ENCODE results near the gene APOB.
"Not testable (repeated sequence)": the region's sequence is repeated elsewhere in the genome, so short reads cannot be mapped to it uniquely, and the experiment has no call there.

The APOB gene

DNA sequence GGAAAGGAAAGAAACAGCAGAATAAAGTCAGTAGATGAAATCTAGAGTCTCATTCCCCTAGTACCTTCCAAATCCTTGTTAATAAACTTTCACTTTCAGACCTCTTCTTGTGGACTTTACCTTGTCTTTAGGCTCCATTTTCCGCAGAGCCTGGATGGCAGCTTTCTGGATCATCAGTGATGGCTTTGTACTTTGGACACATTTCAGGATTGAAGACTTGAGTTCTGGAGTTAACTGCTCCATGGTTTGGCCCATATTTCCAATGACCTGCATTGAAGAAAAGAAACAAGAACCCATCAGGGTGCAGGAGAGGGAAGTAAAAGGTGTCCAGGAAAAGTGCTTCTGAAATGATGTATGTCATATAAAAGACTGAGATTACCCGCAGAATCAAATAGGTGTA is 14.4 kb downstream of the APOB start:
- H3K4me1 Mint-ChIP-seq = no peaks in the 10 kb centered on the region
- ATAC-seq (no peak), DNase-seq (ENCODE audit: low spot score in 2 of 2) (no peak)
- no peaks in the 10 kb centered on the region for H3K36me3 Mint-ChIP-seq
- no peaks in the 10 kb centered on the region for H3K9me3 Mint-ChIP-seq
- no peak overlapping the region for H3K4me3 Mint-ChIP-seq
- no peak overlapping the region for H3K27ac Mint-ChIP-seq

DNA sequence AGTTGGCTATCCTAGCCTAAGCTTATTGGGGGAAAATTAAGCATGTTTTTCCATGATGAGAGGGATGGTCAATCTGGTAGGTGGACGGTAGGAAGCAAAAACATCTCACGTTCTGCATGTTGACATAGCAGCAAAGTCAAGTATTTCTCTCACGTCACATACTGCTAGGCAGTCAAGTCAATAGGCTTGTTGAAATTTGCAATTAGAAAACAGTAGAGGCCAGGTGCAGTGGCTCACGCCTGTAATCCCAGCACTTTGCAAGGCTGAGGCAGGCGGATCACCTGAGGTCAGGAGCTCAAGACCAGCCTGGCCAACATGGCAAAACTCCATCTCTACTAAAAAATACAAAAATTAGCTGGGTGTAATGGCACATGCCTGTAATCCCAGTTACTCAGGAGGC is 14.9 kb downstream of the APOB start:
- not testable (repeated sequence) for H3K36me3 Mint-ChIP-seq, H3K9me3 Mint-ChIP-seq, H3K27ac Mint-ChIP-seq

DNA sequence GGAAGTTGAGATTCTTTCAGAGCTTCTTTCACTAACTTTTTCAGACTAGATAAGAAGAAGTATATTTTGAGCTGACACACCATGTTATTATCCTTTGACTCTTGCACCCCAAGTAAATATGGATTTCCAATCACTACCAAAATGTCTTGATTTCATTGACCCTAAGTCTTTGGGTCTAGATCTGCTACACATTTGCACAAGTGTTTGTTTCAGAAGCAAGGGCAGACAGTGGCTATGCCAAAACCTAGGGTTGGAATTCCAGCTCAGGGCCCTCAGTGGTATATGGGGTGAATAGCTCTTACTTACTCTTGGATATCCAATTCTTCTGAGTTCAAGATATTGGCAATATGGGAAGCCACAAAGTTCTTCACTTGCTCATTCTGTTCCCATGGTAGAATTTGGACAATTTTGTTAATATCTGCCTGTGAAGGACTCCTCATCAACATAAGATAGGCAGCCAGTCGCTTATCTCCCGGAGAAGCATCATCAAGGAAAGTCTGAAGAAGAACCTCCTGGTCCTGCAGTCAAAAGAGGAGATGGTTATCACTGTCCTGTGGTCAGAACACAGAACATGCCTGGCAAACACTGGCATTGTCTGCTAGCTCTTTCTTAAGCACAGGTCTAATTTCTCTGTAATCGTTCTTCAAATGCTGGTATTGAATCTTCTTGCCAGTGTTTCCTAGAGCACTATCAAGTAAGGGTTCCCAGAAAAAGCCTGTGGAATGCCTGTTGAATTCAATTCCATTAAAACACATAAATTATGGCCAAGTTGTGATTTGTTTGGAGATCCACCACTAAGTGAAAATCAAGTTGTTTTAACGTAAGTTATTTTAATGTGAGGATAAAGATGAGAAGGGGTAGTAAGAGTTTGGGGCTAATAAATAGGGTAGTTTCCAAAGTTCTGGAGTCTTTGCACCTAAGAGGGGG is 15.6 kb downstream of the APOB start:
- H3K27ac Mint-ChIP-seq = no peak overlapping the region

More for the DNA sequence above, 14.9 kb downstream of the APOB start:
- H3K4me1 Mint-ChIP-seq; DNase-seq (ENCODE audit: low spot score in 2 of 2); H3K4me3 Mint-ChIP-seq; ATAC-seq: not testable (repeated sequence)

DNA sequence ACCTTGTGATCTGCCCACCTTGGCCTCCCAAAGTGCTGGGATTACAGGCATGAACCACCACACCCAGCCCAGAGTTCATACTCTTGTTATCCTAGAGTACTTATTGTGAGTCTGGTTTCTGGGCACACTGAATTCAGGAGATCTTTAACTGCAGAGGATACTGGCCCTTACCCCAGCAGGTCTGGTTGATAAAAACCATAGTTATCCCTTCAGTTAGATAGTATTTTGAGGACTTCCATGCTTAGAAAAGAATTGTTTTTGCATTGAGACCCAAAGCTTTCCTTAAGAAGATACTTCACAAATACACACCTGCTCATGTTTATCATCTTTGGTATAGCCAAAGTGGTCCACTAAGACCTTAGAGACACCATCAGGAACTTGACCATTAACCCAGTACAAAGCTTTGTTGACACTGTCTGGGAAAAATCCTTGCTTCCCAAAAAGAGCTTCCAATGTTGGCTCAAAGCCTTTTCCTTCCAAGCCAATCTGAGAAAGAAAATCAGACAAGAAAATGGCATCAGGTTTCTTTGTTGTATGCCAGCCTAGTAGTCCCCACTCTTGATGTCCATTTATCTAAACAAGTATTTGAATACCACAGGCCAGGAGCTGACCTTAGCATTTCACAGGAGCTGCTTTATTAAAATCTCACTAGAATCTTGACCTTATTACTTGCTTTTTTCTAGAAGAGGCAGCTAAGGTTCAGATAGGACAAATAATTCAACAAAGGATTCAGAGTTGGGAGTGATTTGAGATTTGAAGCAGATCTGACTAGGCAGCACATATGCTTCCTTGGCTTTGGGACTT is 17.2 kb downstream of the APOB start:
- no peaks in the 10 kb centered on the region for H3K4me1 Mint-ChIP-seq
- no peaks in the 10 kb centered on the region for H3K9me3 Mint-ChIP-seq
- no peak for DNase-seq (ENCODE audit: low spot score in 2 of 2)
- no peak overlapping the region for H3K4me3 Mint-ChIP-seq
- ATAC-seq = no peak
- H3K36me3 Mint-ChIP-seq = no peaks in the 10 kb centered on the region
- no peak overlapping the region for H3K27ac Mint-ChIP-seq

More for the DNA sequence above, 15.6 kb downstream of the APOB start:
- Mint-ChIP-seq H3K36me3 (no peaks in the 10 kb centered on the region), H3K4me1 (no peaks in the 10 kb centered on the region), H3K9me3 (no peaks in the 10 kb centered on the region), H3K4me3 (no peak overlapping the region)
- ATAC-seq = no peak
- no peak for DNase-seq (ENCODE audit: low spot score in 2 of 2)

DNA sequence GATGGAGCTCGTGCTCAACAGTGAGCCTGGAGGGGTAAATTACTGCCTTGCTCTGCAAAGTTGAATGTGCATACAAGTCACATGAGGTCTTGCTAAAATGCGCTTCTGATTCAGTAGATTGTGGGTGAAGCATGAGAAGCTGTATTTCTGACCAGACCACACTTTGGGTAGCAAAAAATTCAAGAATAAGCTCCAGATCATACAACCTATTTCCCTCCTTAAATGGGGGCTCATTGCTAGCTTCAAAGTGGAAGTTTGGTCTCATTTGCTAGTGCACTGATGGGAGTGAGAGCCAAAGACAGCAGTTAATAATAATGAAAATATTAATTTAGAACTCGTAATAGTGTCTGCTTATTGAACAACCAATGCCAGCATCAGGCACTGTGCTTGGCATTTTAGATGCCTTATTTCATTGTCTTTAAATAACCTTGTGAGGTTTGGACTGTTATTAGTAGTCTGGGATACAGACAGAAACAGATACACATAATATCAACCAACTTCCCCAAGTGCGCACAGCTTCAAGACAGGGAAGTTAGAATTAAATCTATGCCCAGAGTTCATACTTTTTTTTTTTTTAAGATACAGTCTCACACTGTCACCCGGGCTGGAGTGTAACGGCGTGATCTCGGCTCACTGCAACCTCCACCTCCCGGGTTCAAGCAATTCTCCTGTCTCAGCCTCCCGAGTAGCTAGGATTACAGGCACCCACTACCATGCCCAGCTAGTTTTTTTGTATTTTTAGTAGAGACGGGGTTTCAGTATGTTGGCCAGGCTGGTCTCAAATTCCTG is 18.0 kb downstream of the APOB start:
- H3K9me3 Mint-ChIP-seq = no peaks in the 10 kb centered on the region
- H3K27ac Mint-ChIP-seq = no peak overlapping the region

DNA sequence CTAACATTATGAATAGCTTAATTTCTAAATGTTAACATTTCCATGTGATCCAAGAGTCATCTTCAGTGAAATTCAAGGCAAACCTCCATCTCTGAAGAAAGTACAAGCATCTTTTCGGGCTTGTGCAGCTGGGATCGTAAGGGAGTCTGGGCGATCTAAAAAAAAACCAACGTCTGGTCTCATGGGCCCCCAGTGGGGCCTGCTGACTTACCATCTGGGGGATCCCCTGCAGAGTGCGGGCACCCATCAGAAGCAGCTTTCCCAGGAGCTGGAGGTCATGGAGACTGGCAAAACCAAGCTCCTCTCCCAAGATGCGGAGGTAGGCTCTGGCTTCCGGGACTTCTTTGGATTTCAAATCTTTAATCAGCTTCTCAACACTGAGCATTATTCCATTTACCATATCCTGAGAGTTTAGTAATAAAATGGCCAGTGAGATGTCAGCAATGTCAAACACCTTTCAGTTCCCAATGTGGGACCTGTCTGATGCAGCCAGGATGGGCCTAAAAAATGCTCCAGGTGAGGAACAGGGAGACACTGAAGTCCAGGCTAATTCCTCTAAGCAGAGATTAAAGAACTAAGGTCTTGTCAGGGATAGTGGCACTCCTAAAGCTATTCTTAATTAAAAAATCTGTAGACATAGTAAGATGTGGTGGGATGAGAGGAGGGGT is 19.0 kb downstream of the APOB start:
- Mint-ChIP-seq H3K4me3 (no peak overlapping the region), H3K9me3 (no peaks in the 10 kb centered on the region), H3K4me1 (no peaks in the 10 kb centered on the region), H3K36me3 (no peaks in the 10 kb centered on the region), H3K27ac (no peak overlapping the region)
- DNase-seq (ENCODE audit: low spot score in 2 of 2) (no peak), ATAC-seq (no peak)

More for the DNA sequence above, 18.0 kb downstream of the APOB start:
- Mint-ChIP-seq H3K4me1 (no peaks in the 10 kb centered on the region), H3K4me3 (no peak overlapping the region), H3K36me3 (no peaks in the 10 kb centered on the region)
- ATAC-seq (no peak), DNase-seq (ENCODE audit: low spot score in 2 of 2) (no peak)

DNA sequence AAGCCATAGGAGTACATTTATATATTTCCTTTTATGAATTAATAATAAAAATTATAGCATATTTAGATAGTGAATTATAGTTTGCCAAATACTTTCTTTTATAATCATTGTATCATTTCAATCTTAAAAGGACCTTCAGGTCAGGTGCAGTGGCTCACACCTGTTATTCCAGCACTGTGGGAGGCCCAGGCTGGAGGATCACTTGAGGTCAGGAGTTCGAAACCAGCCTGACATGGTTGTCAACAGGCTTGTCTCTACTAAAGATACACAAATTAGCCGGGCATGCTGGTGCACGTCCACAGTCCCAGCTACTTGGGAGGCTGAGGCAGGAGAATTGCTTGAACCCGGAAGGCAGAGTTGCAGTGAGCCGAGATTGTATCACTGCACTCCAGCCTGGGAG is 19.7 kb downstream of the APOB start:
- no peak for ATAC-seq
- no peaks in the 10 kb centered on the region for H3K9me3 Mint-ChIP-seq

DNA sequence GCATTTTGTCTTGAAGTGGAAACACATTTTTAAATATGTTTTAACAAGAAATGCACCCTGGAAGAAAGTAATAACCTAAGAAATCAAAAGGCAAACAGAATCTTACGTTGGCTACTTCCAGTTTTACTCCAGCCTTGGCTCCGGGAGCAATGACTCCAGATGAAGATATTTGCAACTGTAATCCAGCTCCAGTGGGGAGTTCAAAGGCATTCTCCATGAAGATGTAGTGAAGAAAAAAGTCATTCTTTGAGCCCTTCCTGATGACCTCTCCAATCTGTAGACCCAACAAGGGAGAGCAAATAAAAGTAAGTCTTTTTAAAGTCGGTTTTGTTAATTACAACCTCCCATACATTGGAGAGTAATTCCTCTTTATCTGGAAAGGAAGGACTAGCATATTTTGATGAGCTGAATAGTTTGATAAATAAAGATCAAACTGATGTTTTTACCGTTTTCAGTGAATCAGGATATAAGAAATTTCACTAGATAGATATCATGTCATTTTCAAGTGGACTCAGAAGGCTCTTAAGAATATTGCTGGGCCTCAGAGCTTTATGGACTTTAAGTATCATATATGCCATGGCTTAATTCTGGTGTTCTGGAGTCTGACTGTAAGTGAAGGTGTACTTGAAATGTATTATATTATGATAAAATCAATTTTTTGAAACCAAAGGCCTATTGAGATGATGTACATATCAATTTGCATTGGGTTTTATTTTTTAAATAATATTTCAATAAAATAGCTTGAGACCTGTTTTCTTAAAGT is 20.3 kb downstream of the APOB start:
- DNase-seq (ENCODE audit: low spot score in 2 of 2) (no peak), ATAC-seq (no peak)
- no peaks in the 10 kb centered on the region for H3K9me3 Mint-ChIP-seq
- H3K27ac Mint-ChIP-seq = no peak overlapping the region
- no peak overlapping the region for H3K4me3 Mint-ChIP-seq
- no peaks in the 10 kb centered on the region for H3K36me3 Mint-ChIP-seq
- no peaks in the 10 kb centered on the region for H3K4me1 Mint-ChIP-seq

More for the DNA sequence above, 19.7 kb downstream of the APOB start:
- no peaks in the 10 kb centered on the region for H3K36me3 Mint-ChIP-seq
- no peaks in the 10 kb centered on the region for H3K4me1 Mint-ChIP-seq
- no peak overlapping the region for H3K27ac Mint-ChIP-seq
- no peak overlapping the region for H3K4me3 Mint-ChIP-seq
- no peak for DNase-seq (ENCODE audit: low spot score in 2 of 2)

DNA sequence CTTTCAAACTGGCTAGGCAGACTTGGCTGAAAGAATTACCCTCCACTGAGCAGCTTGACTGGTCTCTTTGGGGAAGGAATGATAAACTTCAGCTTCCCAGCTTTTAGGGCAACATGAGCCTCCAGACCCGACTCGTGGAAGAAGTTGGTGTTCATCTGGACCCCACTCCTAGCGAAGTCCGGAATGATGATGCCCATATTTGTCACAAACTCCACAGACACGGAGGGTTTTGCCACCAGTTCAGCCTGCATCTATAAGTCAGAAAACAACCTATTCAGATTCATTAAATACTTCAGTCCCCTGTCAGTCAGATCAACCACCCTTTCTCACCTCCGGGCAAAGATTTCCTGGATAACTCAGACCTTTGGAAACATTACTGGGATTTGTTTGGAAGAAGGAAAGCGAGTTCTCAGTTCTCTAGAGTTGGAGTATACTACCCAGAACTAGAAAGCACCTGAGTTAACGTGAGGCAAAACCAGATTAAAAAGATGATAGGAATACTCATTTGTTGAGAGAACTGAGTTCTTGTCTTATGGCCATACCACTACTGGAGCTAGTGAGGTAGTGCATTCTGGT is 21.0 kb downstream of the APOB start:
- ATAC-seq (no peak), DNase-seq (ENCODE audit: low spot score in 2 of 2) (no peak)
- H3K36me3 Mint-ChIP-seq = no peaks in the 10 kb centered on the region
- H3K4me1 Mint-ChIP-seq = no peaks in the 10 kb centered on the region
- H3K4me3 Mint-ChIP-seq = no peak overlapping the region
- H3K27ac Mint-ChIP-seq = no peak overlapping the region
- H3K9me3 Mint-ChIP-seq = no peaks in the 10 kb centered on the region

DNA sequence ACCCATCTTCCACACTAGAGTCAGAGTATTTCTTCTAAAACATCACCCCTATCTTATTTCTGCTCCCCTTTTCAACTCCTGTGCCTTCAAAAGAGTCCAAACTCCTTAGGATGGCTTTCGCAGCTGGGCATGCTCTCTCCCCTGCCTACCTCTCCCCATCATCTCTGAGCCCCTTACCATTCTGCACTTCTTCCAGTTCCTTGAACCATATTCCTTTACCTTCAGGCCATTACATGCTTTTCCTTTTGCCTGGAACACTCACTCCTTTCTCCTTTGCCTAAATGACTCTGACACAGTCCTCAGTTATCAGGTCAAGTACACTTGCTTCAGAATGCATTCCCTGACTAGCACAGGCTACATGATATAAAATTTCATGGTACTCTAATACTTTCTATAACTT is 22.4 kb downstream of the APOB start:
- H3K4me1 Mint-ChIP-seq = no peaks in the 10 kb centered on the region
- DNase-seq (ENCODE audit: low spot score in 2 of 2) = no peak
- no peak overlapping the region for H3K4me3 Mint-ChIP-seq
- no peak overlapping the region for H3K27ac Mint-ChIP-seq
- no peaks in the 10 kb centered on the region for H3K36me3 Mint-ChIP-seq
- no peak for ATAC-seq
- no peaks in the 10 kb centered on the region for H3K9me3 Mint-ChIP-seq

DNA sequence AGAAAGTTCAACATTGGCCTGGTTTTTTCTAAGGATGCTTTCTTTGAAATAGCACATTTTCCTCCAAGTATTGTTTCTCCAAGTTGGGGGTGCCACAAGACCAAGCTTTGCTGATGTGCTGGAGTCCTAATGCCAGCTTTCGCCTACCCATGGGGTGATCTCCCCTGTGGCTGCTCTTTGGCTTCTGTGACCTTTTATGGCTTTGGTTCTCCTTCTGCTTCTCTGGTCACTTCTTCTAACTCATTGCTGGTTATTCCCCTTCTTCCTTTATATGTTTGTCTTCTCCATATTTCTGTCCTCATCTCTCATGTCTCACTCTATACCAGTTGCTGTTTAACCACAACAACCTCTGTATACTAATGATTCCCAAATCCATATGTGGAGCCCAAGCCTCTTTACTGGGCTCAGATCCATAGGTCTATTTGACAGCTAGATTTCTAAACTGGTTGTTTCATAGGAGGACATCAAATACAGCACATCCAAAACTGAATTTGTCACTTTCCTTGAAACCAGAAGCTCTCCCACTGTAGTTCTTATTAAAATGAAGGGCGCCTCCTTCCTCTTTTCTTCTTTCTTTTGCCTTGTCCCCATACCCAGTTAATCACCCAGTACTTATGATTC is 23.1 kb downstream of the APOB start:
- Mint-ChIP-seq H3K4me3 (no peak overlapping the region), H3K27ac (no peak overlapping the region), H3K9me3 (no peaks in the 10 kb centered on the region), H3K4me1 (no peaks in the 10 kb centered on the region), H3K36me3 (no peaks in the 10 kb centered on the region)
- ATAC-seq (no peak), DNase-seq (ENCODE audit: low spot score in 2 of 2) (no peak)

DNA sequence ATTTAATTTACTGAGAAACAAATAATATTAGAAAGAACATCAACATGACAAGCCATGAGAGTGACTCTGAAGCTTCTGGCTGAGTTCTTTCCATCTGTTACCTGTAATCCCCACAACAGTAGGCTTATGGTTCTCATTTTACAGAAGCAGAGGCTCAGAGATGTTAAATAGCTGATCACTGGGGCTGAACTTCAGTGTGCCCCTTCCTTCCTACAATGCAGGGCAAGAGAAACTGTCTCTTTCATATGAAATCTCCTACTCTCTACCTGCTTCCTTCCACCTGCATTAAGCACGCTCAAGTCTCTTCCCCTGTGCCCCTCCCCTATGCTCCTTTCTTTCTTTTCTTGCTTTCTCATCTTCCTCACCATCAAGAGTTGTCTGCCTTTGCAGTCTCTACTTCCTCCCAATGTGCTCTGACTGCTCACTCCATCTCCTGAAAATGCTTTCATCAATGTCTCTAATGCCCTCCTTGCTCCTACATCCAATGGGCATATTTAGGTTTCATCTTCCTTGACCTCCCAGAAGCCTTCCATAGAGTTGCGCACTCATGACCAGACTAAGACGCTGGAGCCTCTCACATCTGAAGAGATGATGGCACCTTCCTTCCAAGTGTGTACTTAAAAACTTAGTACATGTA is 23.7 kb downstream of the APOB start:
- no peak overlapping the region for H3K27ac Mint-ChIP-seq
- no peaks in the 10 kb centered on the region for H3K9me3 Mint-ChIP-seq
- ATAC-seq (no peak), DNase-seq (ENCODE audit: low spot score in 2 of 2) (no peak)
- no peak overlapping the region for H3K4me3 Mint-ChIP-seq
- H3K4me1 Mint-ChIP-seq = no peaks in the 10 kb centered on the region
- H3K36me3 Mint-ChIP-seq = no peaks in the 10 kb centered on the region

DNA sequence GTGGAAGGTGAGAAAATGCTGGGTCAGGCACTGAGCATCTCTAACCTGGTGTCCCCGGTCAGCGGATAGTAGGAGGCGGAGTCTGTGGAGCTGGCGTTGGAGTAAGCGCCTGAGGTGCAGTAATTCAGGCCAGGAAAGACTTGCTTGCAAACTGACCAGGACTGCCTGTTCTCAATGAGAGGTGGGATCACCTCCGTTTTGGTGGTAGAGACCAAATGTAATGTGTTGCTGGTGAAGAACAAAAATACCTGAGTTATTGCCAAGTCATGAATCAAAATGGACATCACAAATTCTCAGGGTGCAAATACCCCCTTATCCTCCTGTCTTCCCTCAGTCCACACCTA is 24.2 kb downstream of the APOB start:
- Mint-ChIP-seq H3K9me3 (no peaks in the 10 kb centered on the region), H3K4me1 (no peaks in the 10 kb centered on the region), H3K36me3 (no peaks in the 10 kb centered on the region), H3K27ac (no peak overlapping the region), H3K4me3 (no peak overlapping the region)
- DNase-seq (ENCODE audit: low spot score in 2 of 2) (no peak), ATAC-seq (no peak)

Data from stimulated activated effector memory CD8-positive, alpha-beta T cell treated with anti-CD3 and anti-CD28 coated beads, Interleukin-12 subunit alpha, Interleukin-12 subunit beta, amount 100 ng/mL, for 72 hours (primary cell).